Mesenchymal stem cell (in vitro differentiated cells and primary cell): Measurements from ENCODE around the gene RBMS3.

Experiments
- DNase-seq: peaks from one replicate; pipeline ENCODE4 v3.0.0-alpha.2; 2013
- H2AFZ ChIP-seq: one replicate; pipeline ENCODE4 v1.6.1; 2013; ENCODE audit warnings: low read depth, mild to moderate bottlenecking, control low read depth, inconsistent platforms, low read length, moderate library complexity
- H2AK5ac ChIP-seq: 2 replicates; pipeline ENCODE4 v1.6.1; 2013; ENCODE audit warnings: low read length, moderate library complexity, mild to moderate bottlenecking, inconsistent platforms; ENCODE audit not compliant: severe bottlenecking
- H2BK120ac ChIP-seq: one replicate; pipeline ENCODE4 v1.6.1; 2013; ENCODE audit warnings: low read depth, mild to moderate bottlenecking, inconsistent platforms, low read length, moderate library complexity
- H2BK12ac ChIP-seq, 2 experiments: one replicate each; pipeline ENCODE4 v1.6.1; 2013; ENCODE audit warnings: inconsistent platforms in 2 of 2, low read length in 2 of 2, mild to moderate bottlenecking in 2 of 2, moderate library complexity in 2 of 2, control low read depth in 1 of 2
- H2BK15ac ChIP-seq: one replicate; pipeline ENCODE4 v1.6.1; 2013; ENCODE audit warnings: mild to moderate bottlenecking, low read depth, inconsistent platforms; ENCODE audit not compliant: poor library complexity, severe bottlenecking
- H2BK5ac ChIP-seq: 2 replicates; pipeline ENCODE4 v1.6.1; 2013; ENCODE audit warnings: low read depth, mild to moderate bottlenecking, low read length, control low read depth, inconsistent platforms; ENCODE audit not compliant: poor library complexity, severe bottlenecking
- H3K14ac ChIP-seq, 2 experiments: one replicate each; pipeline ENCODE4 v1.6.1; 2013; ENCODE audit warnings: inconsistent platforms in 2 of 2, low read length in 2 of 2, control low read depth in 1 of 2, mild to moderate bottlenecking in 1 of 2, moderate library complexity in 1 of 2
- H3K18ac ChIP-seq, 2 experiments: one replicate each; pipeline ENCODE4 v1.6.1; 2013; ENCODE audit warnings: inconsistent platforms in 2 of 2, low read length in 2 of 2, control low read depth in 1 of 2, low read depth in 1 of 2, mild to moderate bottlenecking in 1 of 2
- H3K23ac ChIP-seq, 2 experiments: one replicate each; pipeline ENCODE4 v1.6.1; 2013; ENCODE audit warnings: inconsistent platforms in 2 of 2, low read length in 2 of 2, mild to moderate bottlenecking in 2 of 2, moderate library complexity in 2 of 2, control low read depth in 1 of 2
- H3K27ac ChIP-seq: 2 replicates; pipeline ENCODE4 v1.5.1; 2013; ENCODE audit warnings: mild to moderate bottlenecking, moderate library complexity, low read length, control low read depth, inconsistent platforms; ENCODE audit not compliant: poor library complexity, severe bottlenecking
- H3K27me3 ChIP-seq, 2 experiments: 2 replicates each; pipeline versions ENCODE4 v1.6.1 to v1.7.0; 2013; ENCODE audit warnings: low read length in 2 of 2, mild to moderate bottlenecking in 2 of 2, moderate library complexity in 2 of 2, control low read depth in 1 of 2, inconsistent platforms in 1 of 2; ENCODE audit not compliant: control insufficient read depth in 1 of 2, insufficient read depth in 1 of 2
- H3K36me3 ChIP-seq, 2 experiments: 2 replicates each; pipeline versions ENCODE4 v1.6.1 to v1.7.0; 2013; ENCODE audit warnings: low read length in 2 of 2, control low read depth in 1 of 2, inconsistent platforms in 1 of 2, low read depth in 1 of 2, mild to moderate bottlenecking in 1 of 2; ENCODE audit not compliant: insufficient read depth in 2 of 2, control insufficient read depth in 1 of 2
- H3K4ac ChIP-seq, 2 experiments: one replicate each; pipeline ENCODE4 v1.6.1; 2013; ENCODE audit warnings: inconsistent platforms in 2 of 2, low read length in 2 of 2, mild to moderate bottlenecking in 2 of 2, moderate library complexity in 2 of 2, control low read depth in 1 of 2, low read depth in 1 of 2
- H3K4me1 ChIP-seq: 2 replicates; pipeline ENCODE4 v1.6.1; 2013; ENCODE audit warnings: low read depth, low read length, control low read depth; ENCODE audit not compliant: control insufficient read depth, insufficient read depth
- H3K4me2 ChIP-seq: 2 replicates; pipeline ENCODE4 v1.6.1; 2013; ENCODE audit warnings: low read length, mild to moderate bottlenecking, inconsistent platforms; ENCODE audit not compliant: poor library complexity, severe bottlenecking
- H3K4me3 ChIP-seq, 2 experiments: 2 replicates each; pipeline versions ENCODE4 v1.5.1 to v1.7.0; 2013; ENCODE audit warnings: low read length in 2 of 2, mild to moderate bottlenecking in 2 of 2, control low read depth in 1 of 2, low read depth in 1 of 2; ENCODE audit not compliant: insufficient read depth in 1 of 2
- H3K79me1 ChIP-seq: replicated peaks from 2 replicates; pipeline ENCODE4 v1.6.1; 2013; ENCODE audit warnings: mild to moderate bottlenecking, control low read depth, low read length, inconsistent platforms; ENCODE audit not compliant: poor library complexity, severe bottlenecking
- H3K9ac ChIP-seq: 2 replicates; pipeline ENCODE4 v1.7.0; 2013; ENCODE audit warnings: mild to moderate bottlenecking, low read length, moderate library complexity
- H3K9me3 ChIP-seq: 2 replicates; pipeline ENCODE4 v1.7.0; 2013; ENCODE audit warnings: mild to moderate bottlenecking, low read length; ENCODE audit not compliant: control insufficient read depth
- H4K8ac ChIP-seq: one replicate; pipeline ENCODE4 v1.6.1; 2013; ENCODE audit warnings: inconsistent platforms, mild to moderate bottlenecking, low read length, moderate library complexity
- H4K91ac ChIP-seq: one replicate; pipeline ENCODE4 v1.6.1; 2013; ENCODE audit warnings: mild to moderate bottlenecking, low read length, inconsistent platforms
- WGBS: methylation state at CpG from one replicate; pipeline ENCODE4 v1.1.7; 2013; ENCODE audit warnings: mixed read lengths; 5-methylcytosine and 5-hydroxymethylcytosine counted together

The RBMS3 gene

GRCh38 chr3:29554566-29554965 lies 273.7 kb downstream of the RBMS3 start:
- H2BK15ac ChIP-seq, result no peak overlapping the region
- no peak overlapping the region for H3K14ac ChIP-seq
- H3K4me3 ChIP-seq, result no peak overlapping the region
- no peak overlapping the region for H3K18ac ChIP-seq
- no peak overlapping the region for H2AK5ac ChIP-seq
- peaks cover 2% of the 10 kb centered on the region for H3K4me1 ChIP-seq
- no peak overlapping the region for H2AFZ ChIP-seq
- peaks cover 12% of the 10 kb centered on the region for H3K79me1 ChIP-seq
- H3K9me3 ChIP-seq, result no peaks in the 10 kb centered on the region
- no peak overlapping the region for H2BK12ac ChIP-seq
- H3K4me2 ChIP-seq, result no peak overlapping the region
- no peak overlapping the region for H2BK120ac ChIP-seq
- H3K36me3 ChIP-seq, result peaks cover 2 to 17% of the 10 kb centered on the region in 2 experiments
- H3K4ac ChIP-seq, result no peak overlapping the region
- no peak overlapping the region for H3K9ac ChIP-seq
- no peak for DNase-seq
- no peak overlapping the region for H4K91ac ChIP-seq
- H4K8ac ChIP-seq, result no peak overlapping the region
- H3K27me3 ChIP-seq, result no peaks in the 10 kb centered on the region
- WGBS, result 80% methylated on average over 1 of the region's 2 CpGs
- H3K27ac ChIP-seq, result no peak overlapping the region
- no peak overlapping the region for H2BK5ac ChIP-seq
- no peak overlapping the region for H3K23ac ChIP-seq

DNA sequence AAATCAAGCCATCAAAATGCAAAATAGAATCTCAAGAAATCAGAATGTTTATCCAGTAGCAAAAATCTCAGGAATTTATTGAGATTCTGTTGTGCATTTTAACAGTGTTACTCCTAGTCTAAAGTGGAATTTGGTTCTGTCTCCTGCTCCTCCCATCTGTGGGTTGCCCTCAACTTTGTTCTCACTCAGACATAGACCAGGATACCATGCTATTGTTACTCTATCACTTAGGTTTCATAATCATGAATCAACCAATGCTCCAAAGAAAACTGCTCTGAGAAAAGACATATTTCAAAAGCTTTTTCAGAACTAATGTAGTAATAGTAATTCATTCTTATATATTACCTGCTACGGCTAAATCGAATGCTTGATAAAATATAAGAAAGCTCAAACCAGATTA lies 274.7 kb downstream of the RBMS3 start:
- Histone ChIP-seq H2BK5ac (no peak overlapping the region), H2AK5ac (no peak overlapping the region), H3K36me3 (peaks cover 2 to 15% of the 10 kb centered on the region in 2 experiments), H2BK15ac (no peak overlapping the region), H2AFZ (no peak overlapping the region), H2BK12ac (no peak overlapping the region), H3K23ac (no peak overlapping the region), H4K91ac (no peak overlapping the region), H3K9me3 (no peaks in the 10 kb centered on the region), H2BK120ac (no peak overlapping the region), H3K14ac (no peak overlapping the region), H3K4ac (no peak overlapping the region), H3K18ac (no peak overlapping the region), H3K4me3 (no peak overlapping the region), H3K27me3 (no peaks in the 10 kb centered on the region), H3K9ac (no peak overlapping the region), H3K27ac (no peak overlapping the region), H3K4me2 (no peak overlapping the region), H4K8ac (no peak overlapping the region), H3K4me1 (peaks cover 2% of the 10 kb centered on the region), H3K79me1 (peaks cover 14% of the 10 kb centered on the region)
- DNase-seq, result no peak
- WGBS, result no CpG with 5 or more reads among the region's 2 CpGs

DNA sequence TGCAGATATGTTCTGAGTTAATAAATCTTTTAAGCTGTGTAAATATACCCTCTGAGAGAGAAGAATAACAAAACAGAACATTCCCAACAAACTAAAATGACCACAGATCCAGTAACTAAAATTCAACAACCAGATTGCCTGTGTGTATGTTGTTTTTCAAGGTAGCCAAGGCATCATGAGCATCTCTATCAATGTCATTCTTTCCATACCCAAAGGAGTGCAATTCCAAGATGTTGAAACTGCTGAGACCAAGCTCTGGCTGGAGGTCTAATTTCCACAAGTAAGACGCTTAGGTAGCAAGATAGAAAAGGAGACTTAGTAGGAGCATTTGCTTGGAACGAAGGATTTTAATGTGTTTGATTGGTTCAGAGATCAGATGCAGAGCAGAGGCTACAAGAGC lies 276.3 kb downstream of the RBMS3 start:
- Histone ChIP-seq H2AK5ac (no peak overlapping the region), H3K4me3 (no peak overlapping the region), H3K27ac (no peak overlapping the region), H3K9ac (no peak overlapping the region), H3K27me3 (no peaks in the 10 kb centered on the region), H3K9me3 (no peaks in the 10 kb centered on the region), H3K4ac (peak overlapping the region in 1 of 2 experiments; percentile 9), H4K91ac (no peak overlapping the region), H3K4me1 (peaks cover 2% of the 10 kb centered on the region), H2BK15ac (no peak overlapping the region), H3K23ac (no peak overlapping the region), H2BK12ac (no peak overlapping the region), H3K14ac (no peak overlapping the region), H3K4me2 (no peak overlapping the region), H2BK5ac (no peak overlapping the region), H3K36me3 (peaks cover 0 to 9% of the 10 kb centered on the region in 2 experiments), H2BK120ac (no peak overlapping the region), H3K79me1 (peaks cover 14% of the 10 kb centered on the region), H4K8ac (no peak overlapping the region), H3K18ac (peak overlapping the region; percentile 34 to 71), H2AFZ (no peak overlapping the region)
- 52% methylated on average over 2 of the region's 2 CpGs for WGBS
- peak; percentile 85 for DNase-seq

DNA sequence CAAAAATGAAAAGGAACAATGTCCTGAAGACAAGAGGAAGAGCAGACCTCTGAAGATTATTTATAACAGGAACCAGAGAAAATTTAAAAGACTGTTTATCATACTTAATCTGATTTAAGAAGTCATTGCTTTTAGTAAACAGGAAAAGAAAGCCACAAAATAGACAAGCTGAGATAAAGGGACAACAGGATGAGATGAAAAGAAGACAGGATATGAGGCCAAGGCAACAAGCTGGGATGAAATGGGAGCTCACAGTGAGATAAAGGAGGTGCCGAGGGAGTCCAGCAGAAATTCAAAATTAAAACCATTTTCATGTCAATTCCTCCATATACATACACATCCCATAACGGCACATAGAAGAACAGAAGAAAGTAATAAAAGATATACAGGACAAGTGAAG lies 277.0 kb downstream of the RBMS3 start:
- Histone ChIP-seq H4K91ac (no peak overlapping the region), H2BK5ac (no peak overlapping the region), H3K27me3 (no peaks in the 10 kb centered on the region), H3K27ac (no peak overlapping the region), H3K23ac (no peak overlapping the region), H2AK5ac (no peak overlapping the region), H3K18ac (no peak overlapping the region), H3K4ac (no peak overlapping the region), H3K4me2 (no peak overlapping the region), H2BK15ac (no peak overlapping the region), H3K79me1 (peaks cover 14% of the 10 kb centered on the region), H3K4me3 (no peak overlapping the region), H3K9ac (no peak overlapping the region), H2BK120ac (no peak overlapping the region), H2BK12ac (no peak overlapping the region), H3K36me3 (peaks cover 0 to 9% of the 10 kb centered on the region in 2 experiments), H3K14ac (no peak overlapping the region), H3K9me3 (no peaks in the 10 kb centered on the region), H4K8ac (no peak overlapping the region), H3K4me1 (peaks cover 2% of the 10 kb centered on the region), H2AFZ (no peak overlapping the region)
- no CpG with 5 or more reads among the region's 2 CpGs for WGBS
- peak; percentile 45 for DNase-seq
